HG03103 (cell line): ENCODE results near the gene SOCS3.
"Not testable (repeated sequence)": the region's sequence is repeated elsewhere in the genome, so short reads cannot be mapped to it uniquely, and the experiment has no call there.

Source experiments
- ATAC-seq: cut with Tn5 transposase; IDR thresholded peaks from one replicate; pipeline ENCODE4 v1.9.1; 2021; ENCODE audit warnings: low read depth; ENCODE audit not compliant: unreplicated experiment

SOCS3 gene

DNA sequence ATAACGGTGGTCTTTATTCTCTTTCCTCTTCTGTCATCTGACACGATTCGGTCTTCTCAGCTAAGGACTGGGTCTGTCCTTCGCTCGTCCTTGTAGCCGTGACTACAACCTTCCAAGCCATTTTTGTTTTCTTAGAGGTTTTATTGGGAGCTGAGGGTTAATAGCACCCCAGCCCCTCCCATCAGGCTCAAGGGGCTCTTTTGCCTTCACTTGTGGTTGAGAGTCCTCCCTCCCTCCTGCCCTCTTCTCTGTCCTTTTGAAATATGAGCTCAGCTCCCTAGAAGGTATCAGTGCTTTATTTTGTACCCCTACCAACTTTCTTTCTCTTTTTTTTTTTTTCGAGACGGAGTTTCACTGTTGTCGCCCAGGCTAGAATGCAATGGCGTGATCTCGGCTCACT, 24.7 kb downstream of the SOCS3 start:
- ATAC-seq: no peak

DNA sequence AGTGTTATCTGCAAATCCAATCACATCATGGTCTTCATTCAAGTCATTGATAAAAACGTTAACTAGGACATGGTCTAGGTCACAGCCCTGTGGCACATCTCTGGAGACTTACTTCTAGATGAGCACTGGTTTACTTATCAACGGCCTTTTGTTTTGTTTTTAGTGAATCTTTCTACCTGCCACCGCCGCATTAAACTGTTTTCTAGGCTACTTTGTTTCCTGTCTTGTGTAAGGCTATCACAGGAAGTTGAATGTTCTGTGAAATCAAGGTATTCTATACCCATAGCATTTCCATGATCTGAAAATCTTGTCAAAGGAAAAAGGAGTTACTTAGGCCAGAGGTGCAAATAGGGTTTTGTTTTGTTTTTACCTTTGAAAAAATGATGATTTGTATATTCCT, 26.9 kb downstream of the SOCS3 start:
- ATAC-seq: no peak

DNA sequence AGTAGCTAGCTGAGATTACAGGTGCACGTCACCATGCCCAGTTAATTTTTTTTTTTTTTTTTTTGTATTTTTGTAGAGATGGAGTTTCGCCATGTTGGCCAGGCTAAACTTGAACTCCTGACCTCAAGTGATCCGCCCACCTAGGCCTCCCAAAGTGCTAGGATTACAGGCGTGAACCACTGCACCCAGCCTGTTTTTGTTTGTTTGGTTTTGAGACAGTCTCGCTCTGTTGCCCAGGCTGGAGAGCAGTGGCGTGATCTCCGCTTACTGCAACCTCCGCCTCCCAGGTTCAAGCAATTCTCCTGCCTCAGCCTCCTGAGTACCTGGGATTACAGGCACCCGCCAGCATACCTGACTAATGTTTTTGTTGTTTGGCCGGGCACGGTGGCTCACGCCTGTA, 28.5 kb downstream of the SOCS3 start:
- not testable (repeated sequence) for ATAC-seq

DNA sequence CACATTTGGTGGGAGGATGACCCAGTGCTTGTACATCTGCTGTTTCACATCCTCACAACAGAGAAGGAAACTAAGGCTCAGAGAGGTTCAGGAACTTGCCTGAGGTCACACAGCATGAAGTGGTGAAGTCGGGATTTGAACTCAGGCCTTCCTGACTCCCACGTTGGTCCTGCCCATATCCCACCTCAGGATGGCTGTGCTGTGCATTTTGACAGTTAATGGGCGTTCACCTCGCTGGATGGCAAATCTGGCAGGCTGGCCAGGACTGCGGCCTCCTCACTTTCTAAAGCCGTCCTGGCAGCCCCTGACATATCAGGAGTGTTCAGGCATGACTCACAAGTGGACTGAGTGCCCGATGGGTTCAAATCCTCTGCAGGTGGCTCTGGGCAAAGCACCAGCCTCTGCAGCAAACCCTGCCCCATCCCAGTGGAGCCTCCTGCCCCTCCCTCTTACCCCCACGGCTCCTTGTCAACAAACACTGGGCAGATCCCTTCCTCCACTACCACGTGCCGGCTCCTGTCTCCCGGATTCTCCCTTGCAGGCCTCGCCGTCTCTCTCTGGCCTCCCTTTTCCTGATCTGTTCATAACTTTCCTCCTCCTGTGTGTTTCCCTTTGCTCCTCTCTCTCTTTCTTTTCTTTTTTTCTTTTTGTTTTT, 29.2 kb downstream of the SOCS3 start:
- no peak for ATAC-seq

DNA sequence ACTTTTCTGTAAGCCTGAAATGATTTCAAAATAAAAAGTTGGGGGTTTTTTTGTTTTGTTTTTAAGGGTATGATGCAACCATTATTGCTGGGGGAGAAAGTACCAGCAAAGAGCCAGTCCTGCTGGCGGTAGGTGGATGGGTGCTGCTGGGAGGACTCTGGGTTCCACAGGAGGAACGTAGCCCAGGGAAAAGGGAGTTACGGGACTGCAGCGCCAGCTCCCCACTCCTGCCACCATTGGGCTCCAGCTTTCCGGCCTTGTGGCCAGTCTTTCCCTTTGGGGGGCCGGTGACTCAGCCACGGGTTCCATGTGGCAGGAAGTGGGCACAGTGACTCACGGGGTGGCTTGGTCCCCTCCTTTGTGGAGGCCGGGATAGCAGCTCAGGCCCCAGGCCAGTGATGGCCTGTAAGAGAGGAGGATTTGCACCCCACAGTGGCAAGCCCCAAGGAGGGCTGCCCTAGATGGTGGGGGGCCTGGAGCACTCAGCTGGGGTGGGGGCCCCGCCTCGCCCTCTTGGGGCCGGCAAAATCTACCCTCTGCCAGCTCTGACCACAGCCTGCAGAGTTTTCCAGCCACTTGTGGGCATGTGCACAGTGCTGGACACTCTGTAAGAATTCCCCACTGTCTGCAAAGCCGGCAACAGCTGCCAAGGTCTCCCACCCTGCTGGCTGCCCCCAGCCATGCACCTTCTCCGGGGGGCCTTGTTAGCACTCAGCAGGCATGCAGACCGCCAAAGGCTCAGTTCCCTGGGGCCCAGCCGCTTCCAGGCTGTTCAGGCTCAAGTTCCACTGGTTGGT, 30.4 kb downstream of the SOCS3 start:
- no peak for ATAC-seq

DNA sequence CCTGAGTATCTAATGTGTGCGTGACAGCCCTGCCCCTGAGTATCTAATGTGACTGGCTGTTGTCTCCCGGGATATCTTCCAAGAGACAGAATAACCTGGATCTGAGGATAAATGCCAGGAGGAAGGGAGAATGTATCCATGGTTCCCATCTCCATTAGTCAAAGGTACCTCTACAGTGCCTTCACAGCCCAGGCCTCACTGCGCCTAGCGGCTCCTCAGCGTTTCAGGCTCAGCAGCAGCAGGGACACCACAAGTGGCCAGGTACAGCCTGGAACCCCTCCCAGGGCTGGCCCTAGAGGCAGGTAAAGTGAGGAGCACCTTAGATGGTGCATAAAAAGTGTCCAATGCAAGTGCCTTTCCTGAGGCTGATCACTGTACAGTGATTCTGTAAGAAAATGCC, 32.0 kb downstream of the SOCS3 start:
- no peak for ATAC-seq

DNA sequence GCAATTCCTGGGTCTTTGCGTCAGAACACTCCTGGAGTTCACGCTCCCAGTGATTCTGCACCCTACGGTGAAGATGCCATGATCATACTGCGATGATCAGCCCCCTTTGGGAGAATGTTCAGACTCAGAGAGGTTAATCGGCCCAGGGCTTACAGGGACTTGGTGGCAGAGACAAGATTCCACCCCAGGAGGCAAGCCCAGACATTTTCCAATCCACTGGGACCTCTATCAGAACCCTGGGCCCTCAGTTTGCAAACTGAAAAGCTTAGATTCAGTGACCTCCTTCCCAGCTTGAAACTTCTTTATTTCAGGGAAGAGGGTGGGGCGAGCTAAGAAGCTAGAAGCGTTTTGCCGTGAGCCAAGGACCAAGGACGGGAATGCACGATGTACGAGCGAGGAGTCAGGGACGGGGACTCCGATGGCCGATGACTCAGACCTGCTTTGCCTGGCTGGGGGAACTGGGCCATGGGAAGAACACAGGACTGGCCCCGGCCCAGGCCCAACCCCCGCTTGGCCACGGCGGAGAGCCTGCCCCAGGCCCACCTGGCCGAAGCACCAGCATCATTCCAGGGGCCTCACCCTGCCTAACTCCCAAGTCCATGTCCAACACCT, 34.7 kb downstream of the SOCS3 start:
- ATAC-seq: no peak

DNA sequence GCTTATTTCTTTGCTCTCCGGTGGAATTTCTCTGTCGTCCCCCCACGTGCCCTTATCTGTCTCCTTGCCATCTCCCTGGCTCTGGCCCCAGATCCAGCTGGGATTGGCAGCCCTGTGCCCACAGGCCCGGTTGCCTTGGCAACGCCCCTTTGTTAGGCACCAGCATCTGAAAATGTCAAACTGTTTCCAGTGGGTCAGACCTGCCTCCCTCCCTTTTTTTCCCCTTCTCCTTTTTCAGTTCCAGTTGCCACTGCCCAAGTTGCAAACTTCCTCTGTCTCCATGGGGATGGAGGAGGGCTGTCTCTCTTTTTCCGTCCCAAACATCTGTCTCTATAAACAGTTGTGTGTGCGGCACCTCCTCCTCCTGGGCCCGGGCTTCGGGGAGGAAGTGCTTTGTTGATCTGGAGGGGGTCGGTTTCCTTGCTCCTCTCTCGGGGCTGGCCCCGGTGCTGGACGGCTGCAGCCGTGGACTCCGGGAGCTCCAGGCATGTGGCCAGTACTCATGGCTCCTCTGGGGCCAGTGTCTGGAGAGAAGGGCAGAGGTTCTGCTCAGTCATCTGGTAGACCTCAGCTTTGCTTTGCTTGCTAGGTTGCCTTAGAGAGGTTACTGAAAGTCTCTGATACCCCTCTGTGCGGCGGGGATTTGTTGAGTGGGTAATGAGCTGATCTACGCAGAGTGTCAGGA, 35.3 kb downstream of the SOCS3 start:
- ATAC-seq: no peak

DNA sequence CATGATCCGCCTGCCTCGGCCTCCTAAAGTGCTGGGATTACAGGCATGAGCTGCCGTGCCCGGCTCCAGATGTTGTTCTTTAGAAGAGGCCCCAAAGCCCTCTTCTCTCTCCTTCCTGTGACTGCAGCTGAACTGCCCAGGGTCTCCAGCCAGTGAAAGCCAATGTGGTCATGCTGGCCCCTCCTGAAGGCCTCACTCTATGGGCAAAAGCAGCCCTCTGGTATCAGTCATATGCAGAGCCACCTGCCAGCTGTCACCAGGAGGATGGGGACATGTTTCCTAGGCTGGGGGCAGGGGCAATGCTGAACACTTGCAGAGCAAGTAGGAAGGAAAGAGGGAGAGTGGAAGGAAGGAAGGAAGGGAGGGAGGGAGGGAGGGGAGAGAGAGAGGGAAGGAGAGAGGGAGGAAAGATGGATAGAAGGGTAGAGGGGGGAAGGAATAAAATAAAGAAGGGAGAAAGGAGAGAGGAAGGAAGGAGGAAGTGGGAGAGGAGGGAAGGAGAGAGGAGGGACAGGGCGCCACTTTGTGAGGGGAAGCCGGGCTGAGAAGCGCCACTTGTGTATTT, 36.0 kb downstream of the SOCS3 start:
- no peak for ATAC-seq

DNA sequence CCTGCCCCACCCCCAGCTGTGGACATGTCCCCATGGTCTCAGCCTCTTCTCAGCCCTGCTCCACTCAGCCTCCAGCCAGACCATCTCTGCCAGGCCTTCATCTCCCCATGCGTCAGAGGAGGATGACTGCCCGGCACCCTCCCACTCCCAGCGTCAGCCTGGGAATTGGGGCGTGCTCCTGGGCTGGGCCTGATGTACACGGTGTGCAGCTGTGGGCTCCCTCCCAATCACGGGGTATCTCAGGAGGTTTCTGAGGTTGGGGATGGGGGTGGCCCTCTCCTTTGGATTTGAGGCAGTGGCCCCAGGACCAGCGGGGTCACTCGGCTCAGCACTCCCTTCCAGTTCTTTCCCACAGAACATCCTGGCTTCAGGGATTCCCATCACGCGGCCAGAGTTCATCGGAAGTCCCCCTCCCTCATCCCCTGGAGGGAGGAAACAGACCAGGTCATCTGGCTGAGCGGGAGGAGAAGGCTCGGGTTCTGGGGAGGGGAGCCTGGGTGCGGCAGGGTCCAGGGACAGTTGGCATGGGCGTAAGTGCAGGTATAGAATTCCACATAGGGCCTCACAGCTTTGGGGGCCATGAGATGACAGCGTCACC, 36.9 kb downstream of the SOCS3 start:
- ATAC-seq: no peak

DNA sequence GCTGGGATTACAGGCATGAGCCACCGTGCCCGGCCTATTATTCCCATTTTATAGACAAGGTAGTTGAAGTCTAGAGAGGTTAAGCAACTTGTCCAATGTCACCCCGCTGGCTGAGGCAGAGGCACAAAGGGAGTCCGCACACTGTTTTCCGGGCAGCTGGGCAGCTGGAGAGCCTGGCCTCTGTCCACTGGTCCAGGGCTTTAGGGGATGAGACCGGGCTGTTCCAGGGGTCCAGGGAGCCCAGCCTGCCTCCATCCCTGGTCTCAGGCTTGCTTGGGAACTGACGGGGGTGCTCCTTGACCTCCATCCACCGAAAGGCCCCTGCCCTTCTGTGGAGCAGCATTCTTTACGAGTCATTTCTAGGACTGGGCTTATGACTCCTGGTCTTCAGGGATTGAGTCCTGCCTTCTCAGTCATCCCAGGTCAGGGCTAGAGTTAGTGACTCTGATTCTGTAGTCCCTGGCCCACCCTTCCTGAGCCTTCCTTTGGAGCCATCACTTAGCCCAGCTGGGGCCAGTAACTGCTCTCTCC, 37.5 kb downstream of the SOCS3 start:
- no peak for ATAC-seq

DNA sequence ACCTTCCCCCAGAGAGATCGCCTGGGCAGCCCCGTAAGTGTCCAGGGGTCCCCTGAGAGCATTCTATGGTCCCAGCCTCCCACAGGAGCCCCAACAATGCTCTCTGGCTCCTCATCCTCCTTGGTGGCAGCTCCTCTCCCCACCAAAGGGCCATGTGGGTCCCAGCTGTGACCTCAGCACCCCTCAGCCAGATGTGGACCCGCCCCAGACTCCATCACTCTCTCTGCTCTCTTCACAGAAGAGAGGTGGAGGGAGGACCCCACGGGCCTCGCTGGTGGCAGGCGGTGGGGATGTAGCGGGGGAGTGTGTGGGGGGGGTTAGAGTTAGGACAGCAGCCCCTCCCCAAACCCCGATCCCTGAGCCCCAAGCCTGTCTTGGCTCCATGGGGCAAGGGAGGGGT, 41.0 kb downstream of the SOCS3 start:
- no peak for ATAC-seq

DNA sequence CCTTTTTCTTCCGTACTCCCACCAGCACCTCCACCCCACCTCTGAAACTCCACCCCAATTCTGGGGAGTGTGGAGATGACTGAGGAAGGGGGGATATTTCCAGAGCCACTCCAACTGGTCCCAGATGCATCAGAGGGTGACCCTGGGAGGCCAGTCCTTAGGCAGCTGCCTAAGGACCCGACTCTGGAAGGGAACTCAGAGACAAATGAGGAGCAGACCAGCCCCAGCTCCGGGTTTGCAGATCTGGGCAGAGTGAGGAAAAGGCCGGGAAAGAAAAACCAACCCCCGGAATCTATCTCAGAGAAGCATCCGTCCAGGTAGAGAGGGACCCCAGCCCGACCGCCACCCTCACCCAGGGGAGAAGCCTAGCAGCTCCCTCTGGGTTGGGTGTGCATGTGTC, 41.5 kb downstream of the SOCS3 start:
- ATAC-seq: no peak

DNA sequence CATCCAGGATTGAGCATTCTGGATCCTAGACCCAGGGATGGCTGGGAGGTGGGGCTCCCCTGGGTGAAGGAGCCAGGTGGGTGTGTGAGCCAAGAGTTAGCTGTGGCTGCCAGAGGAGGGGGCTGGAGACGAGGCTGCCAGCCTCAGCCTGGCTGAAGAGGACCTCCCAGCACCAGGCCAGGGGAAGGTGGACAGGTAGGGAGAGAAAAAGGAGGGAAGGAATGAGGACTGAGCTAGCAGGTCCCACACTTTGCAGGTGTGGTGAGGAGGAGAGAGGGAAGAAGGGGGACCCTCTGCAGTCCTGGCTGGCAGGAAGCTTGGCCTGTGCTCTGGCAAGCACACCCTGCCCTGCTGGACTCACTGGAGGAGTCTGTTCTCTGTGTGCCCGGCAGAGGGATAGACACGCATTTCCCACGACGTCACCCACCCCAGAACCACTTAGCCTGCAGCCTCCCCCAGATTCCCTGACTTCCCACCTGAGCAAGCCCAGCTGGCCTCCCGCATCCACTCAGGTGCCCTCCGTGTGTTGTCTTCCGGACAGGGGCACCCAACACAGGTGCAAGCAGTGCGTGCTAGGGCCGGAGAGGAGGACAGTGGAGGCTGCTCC, 42.0 kb downstream of the SOCS3 start:
- ATAC-seq: no peak

DNA sequence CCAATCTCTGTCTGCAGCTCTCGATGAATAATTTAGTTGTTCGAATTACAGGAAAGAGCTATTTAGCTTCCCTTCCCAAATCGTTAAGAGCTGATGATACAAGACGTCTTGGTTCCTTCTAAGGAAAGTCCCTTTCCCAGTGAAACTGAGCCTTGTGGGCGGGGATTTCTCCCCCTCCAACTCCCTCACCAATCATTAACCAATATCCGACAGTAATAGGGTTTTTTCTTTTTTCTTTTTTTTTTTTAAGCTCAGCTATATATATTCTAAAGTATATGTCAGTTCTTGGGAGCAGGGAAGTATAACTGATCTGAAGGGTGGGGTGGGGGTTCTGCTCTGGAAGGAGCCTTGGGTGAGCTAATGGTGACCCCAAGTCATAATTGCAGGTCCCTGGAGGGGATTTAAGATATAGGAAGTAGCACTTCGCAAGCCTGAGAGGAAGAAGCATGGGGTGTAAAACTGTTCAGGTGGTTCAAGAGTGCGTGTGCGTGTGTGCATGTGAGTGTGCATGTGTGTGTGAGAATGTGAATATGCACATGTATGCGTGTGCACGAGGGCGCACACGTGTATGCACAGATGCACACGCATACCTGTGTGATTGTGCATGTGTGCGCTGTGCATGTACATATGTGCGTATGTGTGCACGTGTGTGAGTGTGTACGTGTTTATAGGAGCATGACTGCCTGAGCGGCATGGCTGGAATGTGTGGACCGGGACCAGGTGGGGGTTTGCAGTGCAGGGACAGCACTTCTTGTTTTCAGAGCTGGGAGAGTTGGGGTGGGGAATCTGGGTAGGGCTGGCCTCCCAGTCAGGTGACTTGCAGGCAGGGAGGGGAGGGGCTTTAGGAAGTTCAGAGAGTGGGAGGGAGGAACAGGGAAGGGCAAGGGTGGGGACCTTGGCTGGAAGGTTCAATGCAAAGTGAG, 42.7 kb downstream of the SOCS3 start:
- no peak for ATAC-seq

DNA sequence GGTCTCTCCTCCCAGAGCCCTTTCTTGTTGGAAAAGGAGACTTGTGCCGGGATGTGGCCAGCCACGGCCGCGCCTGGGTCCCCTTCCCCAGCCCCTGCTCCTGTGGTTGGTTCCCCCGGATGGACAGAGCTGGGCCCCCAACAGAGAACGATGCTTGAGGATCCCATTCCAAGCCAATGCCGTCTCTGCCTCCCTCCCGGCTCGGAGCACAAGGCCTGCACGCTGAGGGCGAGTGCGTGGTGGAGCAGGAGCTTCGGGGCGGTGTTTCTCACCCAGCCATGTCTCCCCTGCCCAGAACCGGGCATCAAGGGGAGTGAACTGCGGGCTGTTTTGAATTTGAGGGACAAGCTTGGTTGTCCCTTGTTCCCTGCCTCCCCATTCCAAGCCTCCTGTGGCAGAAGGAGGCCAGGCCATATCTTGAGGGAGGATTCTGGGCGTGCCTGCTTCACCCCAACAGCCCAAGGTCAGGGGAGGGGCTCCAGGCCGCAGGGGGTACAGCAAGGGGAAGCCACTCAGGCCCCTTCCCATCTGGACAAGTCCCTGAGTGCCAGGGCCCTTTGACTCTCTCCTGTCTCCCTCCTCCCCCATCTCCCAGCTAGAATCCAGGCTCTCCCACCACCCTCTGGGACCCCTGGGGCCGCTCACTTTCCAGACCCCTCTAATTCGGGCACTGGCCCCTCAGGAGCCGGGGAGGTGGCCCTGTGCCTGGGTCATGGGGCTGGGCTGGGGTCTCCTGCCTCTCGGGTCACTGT, 43.6 kb downstream of the SOCS3 start:
- no peak for ATAC-seq

DNA sequence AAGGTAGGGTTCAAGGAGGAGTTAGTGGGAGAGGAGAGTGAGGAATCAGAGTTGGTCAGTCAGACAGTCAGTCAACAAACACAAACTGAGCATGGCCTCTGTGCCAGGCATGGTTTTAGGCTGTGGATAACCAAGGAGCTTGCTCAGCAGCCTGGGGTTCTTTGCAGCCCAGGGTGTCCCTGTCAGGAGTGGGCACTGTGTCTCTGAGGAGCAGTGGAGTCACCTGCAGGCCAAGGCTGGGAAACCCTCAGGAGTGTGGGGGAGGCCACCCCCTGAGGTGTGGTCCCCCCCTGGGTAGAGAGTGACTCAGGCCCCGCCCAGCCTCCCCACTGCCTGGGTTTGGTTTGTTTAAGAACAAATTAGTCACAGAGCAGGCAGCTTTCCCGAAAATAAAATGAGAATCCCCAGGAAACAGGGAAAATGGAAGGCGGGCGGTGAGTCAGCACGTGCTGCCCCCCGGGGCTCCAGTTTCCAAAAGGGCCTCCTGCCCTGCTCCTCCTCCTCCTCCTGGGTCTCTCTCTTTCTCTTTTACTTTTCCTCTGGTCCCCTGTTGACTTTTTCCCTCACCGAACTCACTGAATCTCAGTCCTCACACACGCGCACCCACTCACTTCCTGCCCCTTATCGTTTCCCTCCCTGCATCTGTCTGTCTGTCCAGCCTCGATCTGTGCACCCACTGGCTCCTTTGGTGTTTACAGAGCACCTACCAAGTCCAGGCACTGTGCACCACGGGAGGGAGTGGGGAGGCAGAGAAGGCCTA, 44.3 kb downstream of the SOCS3 start:
- no peak for ATAC-seq
